CD4-positive, CD25-positive, alpha-beta regulatory T cell (primary cell): ENCODE data around the gene ASTN2. TPM values are rescaled to one million over a fixed set of nuclear protein-coding genes. Genes with fewer than 3 reads are reported as not detected.

Experiments used
- ATAC-seq, 2 donors: fragments of 150-1000 bp; cut with Tn5 transposase; one replicate each; pipeline ENCODE4 v1.10.0; 2021; ENCODE audit warnings: low read depth in 2 of 2, moderate number of reproducible peaks in 2 of 2, moderate library complexity in 1 of 2
- DNase-seq, 3 donors: peaks; one replicate each; pipeline versions ENCODE4 v3.0.0 to v3.0.0-alpha.2; 2012 to 2022; ENCODE audit warnings: mixed read lengths in 1 of 3
- H3K27ac ChIP-seq: one replicate; pipeline ENCODE4 v1.7.0; 2013; ENCODE audit warnings: mild to moderate bottlenecking, low read length; ENCODE audit not compliant: insufficient read depth, poor library complexity, severe bottlenecking
- H3K27me3 ChIP-seq: one replicate; pipeline ENCODE4 v1.7.0; 2013; ENCODE audit warnings: low read length; ENCODE audit not compliant: control insufficient read depth, insufficient read depth
- H3K36me3 ChIP-seq: one replicate; pipeline ENCODE4 v1.7.0; 2013; ENCODE audit warnings: mild to moderate bottlenecking, low read length, moderate library complexity; ENCODE audit not compliant: control insufficient read depth, insufficient read depth
- H3K4me1 ChIP-seq: 2 replicates; pipeline ENCODE4 v1.7.0; 2013; ENCODE audit warnings: mild to moderate bottlenecking, low read length; ENCODE audit not compliant: insufficient read depth, control insufficient read depth, poor library complexity, severe bottlenecking
- H3K4me3 ChIP-seq: one replicate; pipeline ENCODE4 v1.7.0; 2013; ENCODE audit warnings: low read depth, mild to moderate bottlenecking, low read length, moderate library complexity
- H3K9me3 ChIP-seq, 2 experiments: 1 replicate in 1 of 2; 2 replicates in 1 of 2; pipeline ENCODE4 v1.7.0; 2013; ENCODE audit warnings: low read length in 2 of 2, mild to moderate bottlenecking in 1 of 2, moderate library complexity in 1 of 2; ENCODE audit not compliant: control insufficient read depth in 2 of 2
- H3K27ac Mint-ChIP-seq, 3 donors: one replicate each; pipeline ENCODE4 v1.8.0; 2020 to 2022; ENCODE audit warnings: mild to moderate bottlenecking in 3 of 3, mixed read lengths in 3 of 3, moderate library complexity in 2 of 3
- H3K27me3 Mint-ChIP-seq: one replicate; pipeline ENCODE4 v1.8.0; 2022; ENCODE audit warnings: mild to moderate bottlenecking, mixed read lengths
- H3K36me3 Mint-ChIP-seq: one replicate; pipeline ENCODE4 v1.8.0; 2020; ENCODE audit warnings: mixed read lengths
- H3K4me1 Mint-ChIP-seq, 4 donors: one replicate each; pipeline ENCODE4 v1.8.0; 2020 to 2022; ENCODE audit warnings: mixed read lengths in 4 of 4, mild to moderate bottlenecking in 1 of 4
- H3K4me3 Mint-ChIP-seq, 4 donors: one replicate each; pipeline ENCODE4 v1.8.0; 2020 to 2022; ENCODE audit warnings: mild to moderate bottlenecking in 4 of 4, mixed read lengths in 4 of 4, moderate library complexity in 3 of 4
- H3K9me3 Mint-ChIP-seq, 7 donors: one replicate each; pipeline ENCODE4 v1.8.0; 2020 to 2022; ENCODE audit warnings: mixed read lengths in 7 of 7, mild to moderate bottlenecking in 3 of 7, moderate library complexity in 2 of 7
- polyA plus RNA-seq, 4 donors: library from polyadenylated mRNA; unstranded; fragments of 300-500 nt; fragmentation: Illumina TruSeq; gene quantifications; one replicate each; pipeline ENCODE4 v1.2.3, GENCODE V29; 2021
- total RNA-seq: library from RNA; stranded (reverse); gene quantifications from one replicate; pipeline ENCODE4 v1.2.3, GENCODE V29; 2022

The ASTN2 gene
- total and polyA plus RNA-seq, 5 donors from 2014 or later = 5.0 to 9.9 (median 7.4) TPM

- DNase-seq (no peak), ATAC-seq (no peak)
- Histone ChIP-seq H3K27ac (no peak overlapping the region), H3K4me3 (no peak overlapping the region), H3K4me1 (no peaks in the 10 kb centered on the region), H3K36me3 (no peaks in the 10 kb centered on the region), H3K27me3 (no peaks in the 10 kb centered on the region), H3K9me3 (no peaks in the 10 kb centered on the region)
- Mint-ChIP-seq H3K27me3 (no peaks in the 10 kb centered on the region), H3K9me3 (peaks cover 0 to 14% (median 3%) of the 10 kb centered on the region in 7 donors), H3K36me3 (no peaks in the 10 kb centered on the region), H3K4me3 (no peak overlapping the region), H3K4me1 (no peaks in the 10 kb centered on the region), H3K27ac (no peak overlapping the region)
Measured at GRCh38 chr9:117377046-117377445, 37.8 kb downstream of the ASTN2 start.

- Histone ChIP-seq H3K27me3 (no peaks in the 10 kb centered on the region), H3K4me1 (no peaks in the 10 kb centered on the region), H3K4me3 (no peak overlapping the region), H3K9me3 (no peaks in the 10 kb centered on the region), H3K27ac (no peak overlapping the region), H3K36me3 (no peaks in the 10 kb centered on the region)
- Mint-ChIP-seq H3K27me3 (no peaks in the 10 kb centered on the region), H3K4me3 (no peak overlapping the region), H3K9me3 (peaks cover 0 to 14% (median 2%) of the 10 kb centered on the region in 7 donors), H3K4me1 (no peaks in the 10 kb centered on the region), H3K36me3 (no peaks in the 10 kb centered on the region), H3K27ac (no peak overlapping the region)
- ATAC-seq = no peak
- DNase-seq = no peak
Measured at GRCh38 chr9:117375956-117376355, 38.9 kb downstream of the ASTN2 start.

GRCh38 chr9:117374076-117374725 is 40.7 kb downstream of the ASTN2 start:
- Histone ChIP-seq H3K36me3 (no peaks in the 10 kb centered on the region), H3K4me3 (no peak overlapping the region), H3K9me3 (no peaks in the 10 kb centered on the region), H3K27ac (no peak overlapping the region), H3K4me1 (no peaks in the 10 kb centered on the region), H3K27me3 (no peaks in the 10 kb centered on the region)
- H3K4me3 Mint-ChIP-seq = no peak overlapping the region
- peaks cover 0 to 9% (median 1%) of the 10 kb centered on the region in 7 donors for H3K9me3 Mint-ChIP-seq
- no peaks in the 10 kb centered on the region for H3K27me3 Mint-ChIP-seq
- ATAC-seq (no peak), DNase-seq (no peak)
- H3K4me1 Mint-ChIP-seq = no peaks in the 10 kb centered on the region
- no peaks in the 10 kb centered on the region for H3K36me3 Mint-ChIP-seq
- H3K27ac Mint-ChIP-seq = no peak overlapping the region

GRCh38 chr9:117368684-117369230 is 46.1 kb downstream of the ASTN2 start:
- no peak for ATAC-seq
- Histone ChIP-seq H3K4me3 (no peak overlapping the region), H3K4me1 (no peaks in the 10 kb centered on the region), H3K9me3 (no peaks in the 10 kb centered on the region), H3K27ac (no peak overlapping the region), H3K27me3 (no peaks in the 10 kb centered on the region), H3K36me3 (no peaks in the 10 kb centered on the region)
- H3K4me3 Mint-ChIP-seq = no peak overlapping the region
- DNase-seq = no peak
- peaks cover 0 to 2% (median 0%) of the 10 kb centered on the region in 7 donors for H3K9me3 Mint-ChIP-seq
- no peaks in the 10 kb centered on the region for H3K36me3 Mint-ChIP-seq
- H3K4me1 Mint-ChIP-seq = no peaks in the 10 kb centered on the region
- H3K27me3 Mint-ChIP-seq = no peaks in the 10 kb centered on the region
- H3K27ac Mint-ChIP-seq = no peak overlapping the region

GRCh38 chr9:117365438-117365837 is 49.4 kb downstream of the ASTN2 start:
- no peaks in the 10 kb centered on the region for H3K27me3 Mint-ChIP-seq
- H3K36me3 ChIP-seq = no peaks in the 10 kb centered on the region
- H3K4me3 ChIP-seq = no peak overlapping the region
- H3K27me3 ChIP-seq = no peaks in the 10 kb centered on the region
- no peaks in the 10 kb centered on the region for H3K4me1 Mint-ChIP-seq
- no peak overlapping the region for H3K27ac Mint-ChIP-seq
- ATAC-seq (no peak), DNase-seq (no peak)
- H3K9me3 ChIP-seq = no peaks in the 10 kb centered on the region
- no peaks in the 10 kb centered on the region for H3K4me1 ChIP-seq
- H3K27ac ChIP-seq = no peak overlapping the region
- H3K4me3 Mint-ChIP-seq = no peak overlapping the region
- no peaks in the 10 kb centered on the region for H3K36me3 Mint-ChIP-seq
- H3K9me3 Mint-ChIP-seq = peaks cover 0 to 4% (median 0%) of the 10 kb centered on the region in 7 donors

GRCh38 chr9:117363006-117363405 is 51.9 kb downstream of the ASTN2 start:
- Mint-ChIP-seq H3K27ac (no peak overlapping the region), H3K36me3 (no peaks in the 10 kb centered on the region), H3K27me3 (no peaks in the 10 kb centered on the region), H3K4me3 (no peak overlapping the region), H3K4me1 (peaks cover 0 to 4% (median 0%) of the 10 kb centered on the region in 4 donors), H3K9me3 (peaks cover 0 to 4% (median 1%) of the 10 kb centered on the region in 7 donors)
- Histone ChIP-seq H3K36me3 (no peaks in the 10 kb centered on the region), H3K4me1 (no peaks in the 10 kb centered on the region), H3K9me3 (no peaks in the 10 kb centered on the region), H3K4me3 (no peak overlapping the region), H3K27ac (no peak overlapping the region), H3K27me3 (no peaks in the 10 kb centered on the region)
- DNase-seq (no peak), ATAC-seq (no peak)

GRCh38 chr9:117359910-117360309 is 54.9 kb downstream of the ASTN2 start:
- Mint-ChIP-seq H3K4me3 (no peak overlapping the region), H3K9me3 (peaks cover 0 to 4% (median 1%) of the 10 kb centered on the region in 7 donors), H3K27me3 (no peaks in the 10 kb centered on the region), H3K36me3 (no peaks in the 10 kb centered on the region), H3K4me1 (peaks cover 0 to 4% (median 0%) of the 10 kb centered on the region in 4 donors), H3K27ac (no peak overlapping the region)
- Histone ChIP-seq H3K36me3 (no peaks in the 10 kb centered on the region), H3K27ac (no peak overlapping the region), H3K4me1 (no peaks in the 10 kb centered on the region), H3K27me3 (no peaks in the 10 kb centered on the region), H3K9me3 (no peaks in the 10 kb centered on the region), H3K4me3 (no peak overlapping the region)
- no peak for DNase-seq
- no peak for ATAC-seq

GRCh38 chr9:117355542-117355941 is 59.3 kb downstream of the ASTN2 start:
- no peaks in the 10 kb centered on the region for H3K9me3 ChIP-seq
- H3K4me3 ChIP-seq = no peak overlapping the region
- no peaks in the 10 kb centered on the region for H3K4me1 ChIP-seq
- H3K4me3 Mint-ChIP-seq = no peak overlapping the region
- no peaks in the 10 kb centered on the region for H3K36me3 Mint-ChIP-seq
- ATAC-seq (no peak), DNase-seq (no peak)
- no peak overlapping the region for H3K27ac ChIP-seq
- H3K27me3 Mint-ChIP-seq = no peaks in the 10 kb centered on the region
- no peak overlapping the region for H3K27ac Mint-ChIP-seq
- H3K4me1 Mint-ChIP-seq = peaks cover 0 to 4% (median 0%) of the 10 kb centered on the region in 4 donors
- no peaks in the 10 kb centered on the region for H3K36me3 ChIP-seq
- peaks cover 0 to 4% (median 3%) of the 10 kb centered on the region in 7 donors for H3K9me3 Mint-ChIP-seq
- H3K27me3 ChIP-seq = no peaks in the 10 kb centered on the region
